GM23338 (cell line): Measurements from ENCODE around the gene NFIA. TPM values are rescaled to one million over a fixed set of nuclear protein-coding genes. Genes with fewer than 3 reads are reported as not detected.

Source experiments
- ATAC-seq: fragments of 200-7000 bp; cut with Tn5 transposase; 3 replicates; pipeline ENCODE4 v1.9.1; 2020
- DNase-seq: peaks from one replicate; pipeline ENCODE4 v3.0.0-alpha.2; 2015; ENCODE audit warnings: low spot score
- H2AFZ ChIP-seq: fragments of 200-600 bp; sonication (generic); 2 replicates; pipeline ENCODE4 v1.8.0; 2016; ENCODE audit warnings: antibody characterized with exemption, mild to moderate bottlenecking, moderate library complexity
- H3F3A ChIP-seq: fragments of 200-600 bp; sonication (generic); replicated peaks from 2 replicates; pipeline ENCODE4 v1.8.0; 2017; ENCODE audit warnings: antibody characterized with exemption, mixed run types, low read depth
- H3K27ac ChIP-seq: fragments of 200-600 bp; sonication (generic); 2 replicates; pipeline ENCODE4 v1.6.1; 2016; ENCODE audit warnings: low read depth
- H3K27me3 ChIP-seq: fragments of 200-600 bp; sonication (generic); 2 replicates; pipeline ENCODE4 v1.8.0; 2016; ENCODE audit warnings: mild to moderate bottlenecking, mixed run types, moderate library complexity; ENCODE audit not compliant: insufficient read depth
- H3K36me3 ChIP-seq: fragments of 200-600 bp; sonication (generic); 2 replicates; pipeline ENCODE4 v1.8.0; 2016; ENCODE audit warnings: mild to moderate bottlenecking; ENCODE audit not compliant: insufficient read depth
- H3K4me1 ChIP-seq: fragments of 200-600 bp; sonication (generic); 2 replicates; pipeline ENCODE4 v1.8.0; 2016; ENCODE audit warnings: mild to moderate bottlenecking, moderate library complexity; ENCODE audit not compliant: insufficient read depth
- H3K4me2 ChIP-seq: fragments of 200-600 bp; sonication (generic); 2 replicates; pipeline ENCODE4 v1.7.1; 2017; ENCODE audit warnings: mixed run types
- H3K4me3 ChIP-seq: fragments of 200-600 bp; sonication (generic); 2 replicates; pipeline ENCODE4 v1.6.1; 2016; ENCODE audit warnings: mixed run types
- H3K79me2 ChIP-seq: fragments of 200-600 bp; sonication (generic); replicated peaks from 2 replicates; pipeline ENCODE4 v1.8.0; 2017; ENCODE audit warnings: mild to moderate bottlenecking; ENCODE audit not compliant: insufficient read depth
- H3K9me2 ChIP-seq: fragments of 200-600 bp; sonication (generic); 2 replicates; pipeline ENCODE4 v1.8.0; 2017; ENCODE audit not compliant: insufficient read depth
- H4K20me1 ChIP-seq: fragments of 200-600 bp; sonication (generic); replicated peaks from 2 replicates; pipeline ENCODE4 v1.8.0; 2017; ENCODE audit warnings: mild to moderate bottlenecking; ENCODE audit not compliant: insufficient read depth
- H3K27ac Mint-ChIP-seq: 2 replicates; pipeline ENCODE4 v1.8.0; 2020; ENCODE audit warnings: inconsistent platforms, mild to moderate bottlenecking, moderate library complexity, mixed read lengths
- H3K27me3 Mint-ChIP-seq: 3 replicates; pipeline ENCODE4 v1.8.0; 2022; ENCODE audit warnings: low read depth, mild to moderate bottlenecking, moderate library complexity, mixed read lengths, inconsistent platforms; ENCODE audit not compliant: insufficient read depth, poor library complexity
- H3K36me3 Mint-ChIP-seq: 3 replicates; pipeline ENCODE4 v1.8.0; 2021; ENCODE audit warnings: low read depth, mild to moderate bottlenecking, inconsistent platforms, moderate library complexity, mixed read lengths
- H3K4me1 Mint-ChIP-seq: 3 replicates; pipeline ENCODE4 v1.8.0; 2020; ENCODE audit warnings: mild to moderate bottlenecking, inconsistent platforms, mixed read lengths
- H3K4me3 Mint-ChIP-seq: 3 replicates; pipeline ENCODE4 v1.8.0; 2021; ENCODE audit warnings: moderate library complexity, mild to moderate bottlenecking, inconsistent platforms, mixed read lengths
- H3K9me3 Mint-ChIP-seq: 3 replicates; pipeline ENCODE4 v1.8.0; 2020; ENCODE audit warnings: moderate library complexity, mild to moderate bottlenecking, inconsistent platforms, mixed read lengths
- CREB1 ChIP-seq: fragments of 250-450 bp; sonication (Bioruptor Pico); IDR thresholded peaks from 2 replicates; pipeline ENCODE4 v1.5.0; 2020; ENCODE audit warnings: low read depth, mild to moderate bottlenecking, moderate library complexity
- EZH2 ChIP-seq: fragments of 200-600 bp; sonication (generic); IDR thresholded peaks from one replicate; pipeline ENCODE4 v1.8.0; 2017; ENCODE audit warnings: antibody characterized with exemption, mild to moderate bottlenecking, low read depth; ENCODE audit not compliant: unreplicated experiment
- EZH2phosphoT487 ChIP-seq: fragments of 200-600 bp; sonication (generic); IDR thresholded peaks from one replicate; pipeline ENCODE4 v1.8.1; 2018; ENCODE audit warnings: antibody characterized with exemption; ENCODE audit not compliant: unreplicated experiment
- JUNB ChIP-seq: IDR thresholded peaks from one replicate; pipeline ENCODE4 v1.6.1; 2016; ENCODE audit warnings: antibody characterized with exemption; ENCODE audit not compliant: unreplicated experiment
- NANOG ChIP-seq: IDR thresholded peaks from 2 replicates; pipeline ENCODE4 v1.6.1; 2016; ENCODE audit warnings: antibody characterized with exemption, borderline replicate concordance
- POLR2AphosphoS5 ChIP-seq: IDR thresholded peaks from 2 replicates; pipeline ENCODE4 v1.6.1; 2016; ENCODE audit warnings: antibody characterized with exemption, low read depth
- STAT1 ChIP-seq: IDR thresholded peaks from one replicate; pipeline ENCODE4 v1.6.1; 2016; ENCODE audit warnings: antibody characterized with exemption; ENCODE audit not compliant: unreplicated experiment
- ZNF331 ChIP-seq: fragments of 250-450 bp; sonication (Bioruptor Pico); IDR thresholded peaks from 2 replicates; pipeline ENCODE4 v1.5.0; 2020; ENCODE audit warnings: low read depth, mild to moderate bottlenecking, moderate library complexity
- polyA plus RNA-seq: library from polyadenylated mRNA; unstranded; fragments of >200 nt; fragmentation: Nextera tagmentation; extraction: Ambion mirVana; gene quantifications from 2 replicates; pipeline ENCODE4 v1.2.1, GENCODE V29; 2016
- total RNA-seq: library from RNA; depleted of rRNA; stranded (reverse); fragments of >200 nt; shearing (Covaris generic); gene quantifications from 2 replicates; pipeline ENCODE4 v1.2.3, GENCODE V29; 2014
- TF ChIP-seq, protein P1 (sequence below): IDR thresholded peaks from one replicate; pipeline ENCODE4 v1.6.1; 2018; ENCODE audit warnings: antibody characterized with exemption; ENCODE audit not compliant: unreplicated experiment
- TF ChIP-seq, protein P2 (sequence below), 2 experiments: fragments of 200-600 bp in 1 of 2; sonication (generic) in 1 of 2; conservative IDR thresholded peaks; 2 replicates each; pipeline versions ENCODE4 v1.5.1 to v1.6.1; 2016 to 2017; ENCODE audit warnings: antibody characterized with exemption in 2 of 2, low read depth in 2 of 2, mild to moderate bottlenecking in 2 of 2, moderate library complexity in 1 of 2
- TF ChIP-seq, protein P3 (sequence below): IDR thresholded peaks from 2 replicates; pipeline ENCODE4 v1.6.1; 2016; ENCODE audit warnings: antibody characterized with exemption

NFIA gene
- total and polyA plus RNA-seq, 2 experiments from 2014 or later: 0.97 to 2.3 TPM

DNA sequence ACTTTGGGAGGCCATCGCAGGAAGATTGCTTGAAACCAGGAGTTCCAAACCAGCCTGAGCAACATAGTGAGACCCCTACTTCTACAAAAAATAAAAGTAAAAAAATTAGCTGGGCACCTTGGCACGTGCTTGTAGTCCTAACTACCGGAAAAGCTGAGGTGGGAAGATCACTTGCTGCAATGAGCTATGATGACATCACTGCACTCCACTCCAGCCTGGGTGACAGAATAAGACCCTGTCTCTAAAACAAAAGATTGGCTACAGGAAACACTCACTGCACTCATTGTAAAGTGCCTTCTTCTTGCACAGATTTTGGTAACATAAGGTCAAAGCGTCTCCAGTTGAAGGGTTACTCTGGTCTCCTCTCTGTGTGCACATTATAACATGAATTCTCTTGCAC lies 336.8 kb downstream of the NFIA start (continued):
- TF ChIP-seq, protein P1, sequence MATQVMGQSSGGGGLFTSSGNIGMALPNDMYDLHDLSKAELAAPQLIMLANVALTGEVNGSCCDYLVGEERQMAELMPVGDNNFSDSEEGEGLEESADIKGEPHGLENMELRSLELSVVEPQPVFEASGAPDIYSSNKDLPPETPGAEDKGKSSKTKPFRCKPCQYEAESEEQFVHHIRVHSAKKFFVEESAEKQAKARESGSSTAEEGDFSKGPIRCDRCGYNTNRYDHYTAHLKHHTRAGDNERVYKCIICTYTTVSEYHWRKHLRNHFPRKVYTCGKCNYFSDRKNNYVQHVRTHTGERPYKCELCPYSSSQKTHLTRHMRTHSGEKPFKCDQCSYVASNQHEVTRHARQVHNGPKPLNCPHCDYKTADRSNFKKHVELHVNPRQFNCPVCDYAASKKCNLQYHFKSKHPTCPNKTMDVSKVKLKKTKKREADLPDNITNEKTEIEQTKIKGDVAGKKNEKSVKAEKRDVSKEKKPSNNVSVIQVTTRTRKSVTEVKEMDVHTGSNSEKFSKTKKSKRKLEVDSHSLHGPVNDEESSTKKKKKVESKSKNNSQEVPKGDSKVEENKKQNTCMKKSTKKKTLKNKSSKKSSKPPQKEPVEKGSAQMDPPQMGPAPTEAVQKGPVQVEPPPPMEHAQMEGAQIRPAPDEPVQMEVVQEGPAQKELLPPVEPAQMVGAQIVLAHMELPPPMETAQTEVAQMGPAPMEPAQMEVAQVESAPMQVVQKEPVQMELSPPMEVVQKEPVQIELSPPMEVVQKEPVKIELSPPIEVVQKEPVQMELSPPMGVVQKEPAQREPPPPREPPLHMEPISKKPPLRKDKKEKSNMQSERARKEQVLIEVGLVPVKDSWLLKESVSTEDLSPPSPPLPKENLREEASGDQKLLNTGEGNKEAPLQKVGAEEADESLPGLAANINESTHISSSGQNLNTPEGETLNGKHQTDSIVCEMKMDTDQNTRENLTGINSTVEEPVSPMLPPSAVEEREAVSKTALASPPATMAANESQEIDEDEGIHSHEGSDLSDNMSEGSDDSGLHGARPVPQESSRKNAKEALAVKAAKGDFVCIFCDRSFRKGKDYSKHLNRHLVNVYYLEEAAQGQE: no peak
- TF ChIP-seq EZH2: no peak
- TF ChIP-seq NANOG: no peak
- TF ChIP-seq, protein P2, sequence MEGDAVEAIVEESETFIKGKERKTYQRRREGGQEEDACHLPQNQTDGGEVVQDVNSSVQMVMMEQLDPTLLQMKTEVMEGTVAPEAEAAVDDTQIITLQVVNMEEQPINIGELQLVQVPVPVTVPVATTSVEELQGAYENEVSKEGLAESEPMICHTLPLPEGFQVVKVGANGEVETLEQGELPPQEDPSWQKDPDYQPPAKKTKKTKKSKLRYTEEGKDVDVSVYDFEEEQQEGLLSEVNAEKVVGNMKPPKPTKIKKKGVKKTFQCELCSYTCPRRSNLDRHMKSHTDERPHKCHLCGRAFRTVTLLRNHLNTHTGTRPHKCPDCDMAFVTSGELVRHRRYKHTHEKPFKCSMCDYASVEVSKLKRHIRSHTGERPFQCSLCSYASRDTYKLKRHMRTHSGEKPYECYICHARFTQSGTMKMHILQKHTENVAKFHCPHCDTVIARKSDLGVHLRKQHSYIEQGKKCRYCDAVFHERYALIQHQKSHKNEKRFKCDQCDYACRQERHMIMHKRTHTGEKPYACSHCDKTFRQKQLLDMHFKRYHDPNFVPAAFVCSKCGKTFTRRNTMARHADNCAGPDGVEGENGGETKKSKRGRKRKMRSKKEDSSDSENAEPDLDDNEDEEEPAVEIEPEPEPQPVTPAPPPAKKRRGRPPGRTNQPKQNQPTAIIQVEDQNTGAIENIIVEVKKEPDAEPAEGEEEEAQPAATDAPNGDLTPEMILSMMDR (conservative IDR thresholded peaks at IDR 0.05; ENCODE audit: low read depth in 2 of 2): no peak
- TF ChIP-seq JUNB: no peak
- TF ChIP-seq POLR2AphosphoS5: no peak

GRCh38 chr1:61419657-61420056 lies 337.3 kb downstream of the NFIA start:
- Histone ChIP-seq H2AFZ (no peak overlapping the region), H3K79me2 (no peaks in the 10 kb centered on the region), H3K4me1 (peaks cover 19% of the 10 kb centered on the region), H3K9me2 (no peaks in the 10 kb centered on the region), H3K4me2 (peak overlapping the region; percentile 48; the same call in 1 of the 2 replicates), H4K20me1 (no peaks in the 10 kb centered on the region), H3K4me3 (no peak overlapping the region), H3K27ac (no peak overlapping the region), H3F3A (no peaks in the 10 kb centered on the region), H3K27me3 (no peaks in the 10 kb centered on the region), H3K36me3 (no peaks in the 10 kb centered on the region)
- no peaks in the 10 kb centered on the region for H3K36me3 Mint-ChIP-seq
- no peak for ATAC-seq
- no peaks in the 10 kb centered on the region for H3K9me3 Mint-ChIP-seq
- no peaks in the 10 kb centered on the region for H3K27me3 Mint-ChIP-seq
- H3K4me3 Mint-ChIP-seq: no peak overlapping the region
- no peak overlapping the region for H3K27ac Mint-ChIP-seq
- no peak for DNase-seq
- H3K4me1 Mint-ChIP-seq: peaks cover 29% of the 10 kb centered on the region
- TF ChIP-seq EZH2 (no peak), JUNB (no peak), EZH2phosphoT487 (no peak), STAT1 (no peak), ZNF331 (no peak), CREB1 (CRISPR knock-in tag) (no peak), NANOG (no peak), POLR2AphosphoS5 (no peak)
- TF ChIP-seq, protein P3, sequence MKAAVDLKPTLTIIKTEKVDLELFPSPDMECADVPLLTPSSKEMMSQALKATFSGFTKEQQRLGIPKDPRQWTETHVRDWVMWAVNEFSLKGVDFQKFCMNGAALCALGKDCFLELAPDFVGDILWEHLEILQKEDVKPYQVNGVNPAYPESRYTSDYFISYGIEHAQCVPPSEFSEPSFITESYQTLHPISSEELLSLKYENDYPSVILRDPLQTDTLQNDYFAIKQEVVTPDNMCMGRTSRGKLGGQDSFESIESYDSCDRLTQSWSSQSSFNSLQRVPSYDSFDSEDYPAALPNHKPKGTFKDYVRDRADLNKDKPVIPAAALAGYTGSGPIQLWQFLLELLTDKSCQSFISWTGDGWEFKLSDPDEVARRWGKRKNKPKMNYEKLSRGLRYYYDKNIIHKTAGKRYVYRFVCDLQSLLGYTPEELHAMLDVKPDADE: no peak
- TF ChIP-seq, protein P2 (conservative IDR thresholded peaks at IDR 0.05; ENCODE audit: low read depth in 2 of 2): no peak
- TF ChIP-seq, protein P1: no peak
